ENCODE measurements around the gene RSPH1.

Gene RSPH1

DNA sequence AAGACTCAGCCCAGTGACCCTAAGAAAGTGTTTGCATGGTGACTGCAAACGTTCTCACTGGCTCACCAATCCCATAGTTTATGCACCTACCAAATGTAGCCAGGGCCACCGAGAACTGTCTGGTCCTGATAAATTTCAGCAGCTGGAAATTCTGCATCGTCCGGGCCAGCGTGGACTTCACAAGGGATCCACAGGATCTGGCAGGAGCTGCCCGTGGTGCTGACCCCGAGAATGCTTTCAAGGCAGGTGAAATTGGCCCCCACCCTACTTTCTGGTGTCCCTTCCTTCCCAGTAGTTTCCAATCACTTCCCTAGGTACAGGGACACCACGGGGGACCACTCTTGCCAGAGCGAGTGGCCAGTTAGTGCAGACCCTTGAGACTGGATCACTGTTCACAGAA is 66.2 kb downstream of the RSPH1 start:
- DNase-seq (ENCODE audit: low read depth, low spot score): no peak
- Histone ChIP-seq H3K36me3 (ENCODE audit: insufficient read depth, low read length) (no peaks in the 10 kb centered on the region), H3K27ac (no peak overlapping the region), H3K9ac (ENCODE audit: insufficient read length) (no peak overlapping the region), H3K4me3 (no peak overlapping the region), H3K9me3 (ENCODE audit: low read depth, low read length) (peaks cover 4% of the 10 kb centered on the region; the same call in 1 of the 2 replicates)
- TF ChIP-seq POLR2AphosphoS5 (IDR thresholded peaks at IDR 0.05; ENCODE audit: borderline replicate concordance, low read depth, low read length): no peak
- no peak for TF ChIP-seq FOXP2 (optimal IDR thresholded peaks at IDR 0.05; ENCODE audit: control extremely low read depth, extremely low read length, insufficient read depth)
- TF ChIP-seq EZH2 (IDR thresholded peaks at IDR 0.05): no peak

DNA sequence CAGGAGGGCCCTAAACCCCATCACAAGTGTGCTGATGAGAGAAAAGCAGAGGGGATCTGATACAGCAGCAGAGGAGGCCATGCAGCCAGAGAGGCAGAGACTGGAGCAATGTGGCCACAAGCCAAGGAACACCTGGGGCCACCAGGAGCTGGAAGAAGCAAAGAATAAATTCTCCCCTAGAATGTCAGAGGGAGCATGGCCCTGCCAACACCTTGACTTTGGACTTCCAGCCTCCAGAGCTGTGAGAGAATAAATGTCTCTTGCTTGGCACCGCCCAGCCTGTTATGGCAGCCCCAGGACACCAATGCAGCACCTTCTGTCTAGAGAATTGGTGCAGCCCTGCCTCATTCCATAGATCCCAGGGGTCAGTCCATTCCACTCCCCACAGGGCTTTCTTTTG is 67.0 kb downstream of the RSPH1 start:
- no peak for TF ChIP-seq POLR2AphosphoS5 (IDR thresholded peaks at IDR 0.05; ENCODE audit: borderline replicate concordance, low read depth, low read length)
- Histone ChIP-seq H3K9ac (ENCODE audit: insufficient read length) (no peak overlapping the region), H3K9me3 (ENCODE audit: low read depth, low read length) (peaks cover 4% of the 10 kb centered on the region; the same call in 1 of the 2 replicates), H3K4me3 (no peak overlapping the region), H3K36me3 (ENCODE audit: insufficient read depth, low read length) (no peaks in the 10 kb centered on the region), H3K27ac (no peak overlapping the region)
- DNase-seq (ENCODE audit: low read depth, low spot score): no peak

DNA sequence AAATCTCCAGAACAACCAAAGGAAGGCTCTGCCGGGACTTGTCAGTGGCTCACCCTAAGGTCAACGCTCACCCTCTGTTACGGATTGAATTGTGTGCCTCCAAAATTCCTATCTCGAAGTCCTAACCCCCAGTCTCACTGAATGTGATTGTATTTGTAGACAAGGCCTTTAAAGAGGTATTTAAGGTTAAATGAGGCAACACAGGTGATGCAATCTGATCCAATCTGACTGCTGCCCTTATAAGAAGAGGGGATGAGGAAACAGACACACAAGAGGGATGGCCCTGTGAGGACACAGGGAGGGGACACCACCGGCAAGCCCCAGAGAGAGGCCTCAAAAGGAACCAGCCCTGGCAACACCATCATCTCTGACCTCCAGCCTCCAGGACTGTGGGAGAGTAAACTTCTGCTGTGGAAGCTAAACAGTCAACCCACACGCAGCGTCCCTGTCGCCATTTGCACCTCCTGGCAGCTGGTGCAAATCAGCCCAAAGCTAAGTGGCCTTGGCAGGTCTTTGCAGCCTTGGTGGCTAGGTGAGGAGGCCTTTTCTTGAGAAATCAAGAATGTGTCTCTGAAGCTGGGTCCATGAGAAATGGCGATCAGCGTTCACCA is 68.1 kb downstream of the RSPH1 start:
- TF ChIP-seq EZH2 (IDR thresholded peaks at IDR 0.05): no peak
- no peak for TF ChIP-seq POLR2AphosphoS5 (IDR thresholded peaks at IDR 0.05; ENCODE audit: borderline replicate concordance, low read depth, low read length)
- Histone ChIP-seq H3K9ac (ENCODE audit: insufficient read length) (no peak overlapping the region), H3K9me3 (ENCODE audit: low read depth, low read length) (no peaks in the 10 kb centered on the region; the same call in 1 of the 2 replicates), H3K4me3 (no peak overlapping the region), H3K27ac (no peak overlapping the region), H3K36me3 (ENCODE audit: insufficient read depth, low read length) (no peaks in the 10 kb centered on the region)
- no peak for DNase-seq (ENCODE audit: low read depth, low spot score)

DNA sequence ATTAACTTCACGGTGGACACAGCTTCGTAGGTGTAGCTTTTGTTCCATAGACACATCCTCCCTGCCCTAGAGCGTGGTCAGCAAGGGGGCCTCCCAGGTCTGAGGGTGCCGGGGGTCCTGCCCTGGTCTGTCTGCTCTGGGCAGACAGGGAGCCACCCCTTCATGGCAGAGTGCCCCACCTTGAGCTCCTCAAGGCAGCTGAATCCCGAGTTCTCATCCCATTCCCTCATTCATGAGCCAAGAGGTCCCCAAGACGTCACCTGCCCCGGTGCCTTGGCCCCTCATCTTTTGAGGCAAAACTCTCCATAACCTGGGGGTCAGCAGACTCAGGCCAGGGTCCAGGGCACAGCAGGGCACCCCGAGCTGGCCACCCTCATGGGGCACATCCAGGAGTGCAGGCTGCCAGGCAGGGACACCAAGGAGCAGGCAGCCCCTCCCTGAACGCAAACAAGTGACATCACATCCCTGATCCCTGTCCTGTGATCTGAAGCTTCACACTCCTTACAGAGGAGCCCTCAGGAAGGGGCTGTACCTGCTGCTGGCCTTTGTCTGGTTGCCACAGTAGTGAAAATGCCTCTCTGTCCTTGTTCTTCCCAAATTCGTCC is 69.0 kb downstream of the RSPH1 start:
- no peak for DNase-seq (ENCODE audit: low read depth, low spot score)
- Histone ChIP-seq H3K9ac (ENCODE audit: insufficient read length) (no peak overlapping the region), H3K9me3 (ENCODE audit: low read depth, low read length) (no peaks in the 10 kb centered on the region), H3K27ac (no peak overlapping the region), H3K36me3 (ENCODE audit: insufficient read depth, low read length) (no peaks in the 10 kb centered on the region), H3K4me3 (no peak overlapping the region)
- TF ChIP-seq EZH2 (IDR thresholded peaks at IDR 0.05) (no peak), POLR2AphosphoS5 (IDR thresholded peaks at IDR 0.05; ENCODE audit: borderline replicate concordance, low read depth, low read length) (no peak), FOXP2 (optimal IDR thresholded peaks at IDR 0.05; ENCODE audit: control extremely low read depth, extremely low read length, insufficient read depth) (no peak)

DNA sequence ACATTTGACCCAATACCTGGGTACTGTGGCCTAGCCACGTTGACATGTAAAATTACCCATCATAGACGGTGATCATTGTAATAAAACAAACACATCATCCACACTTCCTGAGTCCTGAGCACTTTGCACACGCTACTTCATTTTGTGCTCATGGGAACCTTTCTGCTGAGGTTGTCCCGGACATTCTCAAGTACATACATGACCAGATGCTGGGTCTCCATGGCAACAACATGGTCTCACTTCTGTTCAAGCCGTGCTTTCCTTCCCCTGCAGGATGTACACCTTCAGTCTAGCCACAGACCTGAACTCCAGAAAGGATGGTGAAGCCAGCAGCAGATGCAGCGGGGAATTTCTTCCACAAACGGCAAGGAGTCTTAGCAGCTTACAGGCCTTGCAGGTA is 69.6 kb downstream of the RSPH1 start:
- H3K36me3 ChIP-seq (ENCODE audit: insufficient read depth, low read length): no peaks in the 10 kb centered on the region
- no peaks in the 10 kb centered on the region for H3K9me3 ChIP-seq (ENCODE audit: low read depth, low read length)
- H3K9ac ChIP-seq (ENCODE audit: insufficient read length): no peak overlapping the region
- H3K4me3 ChIP-seq: no peak overlapping the region
- H3K27ac ChIP-seq: no peak overlapping the region
- TF ChIP-seq EZH2 (IDR thresholded peaks at IDR 0.05) (no peak), POLR2AphosphoS5 (IDR thresholded peaks at IDR 0.05; ENCODE audit: borderline replicate concordance, low read depth, low read length) (no peak), FOXP2 (optimal IDR thresholded peaks at IDR 0.05; ENCODE audit: control extremely low read depth, extremely low read length, insufficient read depth) (no peak)
- no peak for DNase-seq (ENCODE audit: low read depth, low spot score)

DNA sequence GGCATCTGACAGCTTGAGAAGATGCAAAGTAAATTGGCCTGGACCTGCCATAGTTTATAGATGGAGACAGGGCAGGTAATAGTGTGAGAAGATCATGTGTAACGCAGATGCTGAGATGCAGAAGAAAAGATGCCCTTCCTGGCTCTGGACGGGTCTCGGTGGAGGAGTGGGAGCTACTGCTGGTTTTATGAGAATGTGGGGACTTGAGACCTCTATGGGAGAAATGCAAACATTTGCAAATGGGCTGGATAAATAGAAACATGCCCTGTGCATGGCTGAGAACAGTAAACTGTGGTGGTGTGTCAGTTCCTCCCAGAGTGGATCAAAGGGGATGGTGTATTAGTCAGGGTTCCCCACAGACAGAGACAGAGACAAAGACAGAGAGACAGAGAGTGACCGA is 70.4 kb downstream of the RSPH1 start:
- no peak for TF ChIP-seq EZH2 (IDR thresholded peaks at IDR 0.05)
- no peak for TF ChIP-seq POLR2AphosphoS5 (IDR thresholded peaks at IDR 0.05; ENCODE audit: borderline replicate concordance, low read depth, low read length)
- no peak for TF ChIP-seq FOXP2 (optimal IDR thresholded peaks at IDR 0.05; ENCODE audit: control extremely low read depth, extremely low read length, insufficient read depth)
- no peak overlapping the region for H3K9ac ChIP-seq (ENCODE audit: insufficient read length)
- no peak overlapping the region for H3K27ac ChIP-seq
- H3K9me3 ChIP-seq (ENCODE audit: low read depth, low read length): no peaks in the 10 kb centered on the region
- H3K4me3 ChIP-seq: peak overlapping the region; percentile 38
- no peak for DNase-seq (ENCODE audit: low read depth, low spot score)
- no peaks in the 10 kb centered on the region for H3K36me3 ChIP-seq (ENCODE audit: insufficient read depth, low read length)

DNA sequence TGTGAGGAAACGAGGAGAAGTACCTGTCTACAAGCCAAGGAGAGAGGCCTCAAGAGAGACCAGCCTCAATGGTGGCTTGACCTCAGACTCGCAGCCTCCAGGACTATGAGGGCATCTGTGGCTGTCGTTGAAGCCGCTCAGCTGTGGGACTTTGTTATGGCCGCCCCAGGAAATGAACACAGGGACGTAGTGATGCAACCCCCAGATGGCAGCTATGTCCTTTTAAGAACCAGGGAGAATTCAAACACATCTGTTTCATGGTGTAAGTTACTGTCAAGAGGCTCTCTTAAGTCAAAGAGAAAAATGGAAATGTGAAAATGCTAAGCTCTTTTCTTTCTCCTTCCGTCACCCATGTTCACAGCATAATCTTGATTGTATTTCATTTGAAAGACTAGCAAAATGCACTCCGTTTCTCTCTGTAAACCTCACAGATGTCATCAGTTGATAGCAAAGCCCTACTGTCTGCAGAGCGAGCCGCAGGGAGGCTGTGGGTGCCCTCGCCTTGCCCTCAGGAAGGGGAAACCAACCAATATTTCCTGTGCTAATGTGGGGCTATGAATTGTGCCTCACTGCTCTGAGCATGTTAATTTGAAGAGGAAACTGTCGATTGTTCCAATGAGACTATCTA is 71.0 kb downstream of the RSPH1 start:
- Histone ChIP-seq H3K36me3 (ENCODE audit: insufficient read depth, low read length) (no peaks in the 10 kb centered on the region), H3K4me3 (peak overlapping the region; percentile 38), H3K9ac (ENCODE audit: insufficient read length) (no peak overlapping the region), H3K9me3 (ENCODE audit: low read depth, low read length) (no peaks in the 10 kb centered on the region), H3K27ac (no peak overlapping the region)
- DNase-seq (ENCODE audit: low read depth, low spot score): peak; percentile 40
- TF ChIP-seq POLR2AphosphoS5 (IDR thresholded peaks at IDR 0.05; ENCODE audit: borderline replicate concordance, low read depth, low read length) (no peak), EZH2 (IDR thresholded peaks at IDR 0.05) (no peak)

DNA sequence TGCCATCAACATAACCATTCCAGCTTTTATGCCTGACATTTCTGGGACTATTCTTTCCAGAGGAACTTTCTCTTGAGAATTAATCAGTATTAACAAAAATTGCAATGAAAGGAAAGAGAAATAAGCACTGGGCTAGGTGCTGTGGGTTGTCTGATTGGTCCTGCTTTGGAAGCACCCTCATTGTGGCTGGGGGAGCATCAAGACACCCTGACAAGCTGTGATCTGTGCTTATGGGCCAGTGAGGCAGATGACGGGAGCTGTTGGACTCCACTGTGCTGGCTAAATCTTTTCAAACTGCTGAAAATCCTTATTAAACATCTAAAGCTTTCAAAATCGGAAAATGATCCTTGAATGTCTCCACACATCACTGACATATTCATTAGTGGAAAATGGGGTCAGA is 72.3 kb downstream of the RSPH1 start:
- Histone ChIP-seq H3K27ac (no peak overlapping the region), H3K9me3 (ENCODE audit: low read depth, low read length) (no peaks in the 10 kb centered on the region), H3K4me3 (no peak overlapping the region), H3K9ac (ENCODE audit: insufficient read length) (no peak overlapping the region), H3K36me3 (ENCODE audit: insufficient read depth, low read length) (no peaks in the 10 kb centered on the region)
- TF ChIP-seq POLR2AphosphoS5 (IDR thresholded peaks at IDR 0.05; ENCODE audit: borderline replicate concordance, low read depth, low read length) (no peak), FOXP2 (optimal IDR thresholded peaks at IDR 0.05; ENCODE audit: control extremely low read depth, extremely low read length, insufficient read depth) (no peak)
- DNase-seq (ENCODE audit: low read depth, low spot score): no peak
